HepG2 (cell line): Measurements from ENCODE around the gene MASTL. TPM values are rescaled to one million over a fixed set of nuclear protein-coding genes. Genes with fewer than 3 reads are reported as not detected.

ENCODE experiments used
- ATAC-seq: fragments of 200-7000 bp; cut with Tn5 transposase; 3 replicates; pipeline ENCODE4 v1.9.1; 2020; ENCODE audit warnings: mild to moderate bottlenecking, moderate library complexity
- BruUV-seq: library from RNA; stranded (reverse); fragments of 400-500 nt; replicated peaks from 2 replicates; lab custom pipeline; 2021; lab: Mats Ljungman, UMichigan
- CTCF ChIA-PET: fragments of 300-600 bp; formaldehyde crosslinking; extraction: SDS; loops from one replicate; lab custom pipeline; 2021; ENCODE audit warnings: low total read pairs, inconsistent platforms, low intra/inter-chr PET ratio; lab: Yijun Ruan, JAX
- POLR2A ChIA-PET: fragments of 350-600 bp; sonication (Branson Sonifier 250); formaldehyde crosslinking; loops from one replicate; lab custom pipeline; 2020; ENCODE audit warnings: antibody characterized with exemption, inconsistent platforms; lab: Yijun Ruan, JAX
- DNase-seq: peaks from one replicate; pipeline ENCODE4 v3.0.0-alpha.2; 2015; ENCODE audit warnings: low spot score
- FAIRE-seq: peaks from 3 replicates; lab custom pipeline; 2011; peaks lifted over from hg19 to GRCh38; lab: Jason Lieb, UNC
- H2AFZ ChIP-seq: one replicate; pipeline ENCODE4 v1.6.1; 2011; ENCODE audit warnings: low read length, inconsistent platforms
- H3K27ac ChIP-seq: fragments of 300-600 bp; 3 replicates; pipeline ENCODE4 v1.8.0; 2011; ENCODE audit warnings: mixed run types, mild to moderate bottlenecking, mixed read lengths, low read length, inconsistent platforms; ENCODE audit not compliant: insufficient read depth; ENCODE audit errors: extremely low read length
- H3K27me3 ChIP-seq, 2 experiments: fragments of 200-600 bp in 1 of 2; 2 replicates in 1 of 2; 3 replicates in 1 of 2; pipeline versions ENCODE4 v1.6.0 to v1.8.0; 2011; ENCODE audit warnings: low read length in 2 of 2, mild to moderate bottlenecking in 2 of 2, moderate library complexity in 2 of 2, inconsistent platforms in 1 of 2; ENCODE audit not compliant: insufficient read depth in 2 of 2, control insufficient read depth in 1 of 2
- H3K36me3 ChIP-seq, 2 experiments: fragments of 200-600 bp in 1 of 2; replicated peaks in 1 of 2; 2 replicates in 1 of 2; 3 replicates in 1 of 2; pipeline versions ENCODE4 v1.5.1 to v1.8.0; 2011; ENCODE audit warnings: low read length in 2 of 2, inconsistent platforms in 1 of 2; ENCODE audit not compliant: insufficient read depth in 2 of 2, control insufficient read depth in 1 of 2
- H3K4me1 ChIP-seq: 2 replicates; pipeline ENCODE4 v1.5.1; 2012; ENCODE audit warnings: low read length, inconsistent platforms; ENCODE audit not compliant: insufficient read depth
- H3K4me2 ChIP-seq: 2 replicates; pipeline ENCODE4 v1.6.0; 2011; ENCODE audit warnings: low read depth, low read length, inconsistent platforms
- H3K4me3 ChIP-seq, 3 experiments: fragments of 200-600 bp in 1 of 3; sonication (generic), shearing (Covaris generic) in 1 of 3; replicated peaks in 1 of 3; 2 replicates each; pipeline ENCODE4 v1.5.1; 2011 to 2016; ENCODE audit warnings: low read length in 3 of 3, inconsistent platforms in 2 of 3, low read depth in 2 of 3, mild to moderate bottlenecking in 2 of 3, control low read depth in 1 of 3, mixed read lengths in 1 of 3; ENCODE audit not compliant: insufficient read depth in 1 of 3
- H3K79me2 ChIP-seq: one replicate; pipeline ENCODE4 v1.6.1; 2011; ENCODE audit warnings: low read length, inconsistent platforms; ENCODE audit not compliant: insufficient read depth
- H3K9ac ChIP-seq: 2 replicates; pipeline ENCODE4 v1.6.0; 2011; ENCODE audit warnings: mild to moderate bottlenecking, low read depth, low read length, inconsistent platforms; ENCODE audit not compliant: insufficient read depth
- H3K9me3 ChIP-seq: 2 replicates; pipeline ENCODE4 v1.5.1; 2012; ENCODE audit warnings: mild to moderate bottlenecking, low read length
- H4K20me1 ChIP-seq: 2 replicates; pipeline ENCODE4 v1.6.0; 2011; ENCODE audit warnings: inconsistent platforms, mild to moderate bottlenecking, low read length, moderate library complexity; ENCODE audit not compliant: insufficient read depth
- RBFOX2 ChIP-seq: fragments of 200-400 bp; formaldehyde crosslinking; IDR thresholded peaks from 2 replicates; pipeline ENCODE4 v1.6.1; 2017; ENCODE audit warnings: low read depth, mild to moderate bottlenecking, low read length
- RFX5 ChIP-seq: IDR thresholded peaks from 2 replicates; pipeline ENCODE4 v1.6.1; 2011; ENCODE audit warnings: low read depth, low read length, improper control_type of control experiment
- RORA ChIP-seq: sonication (generic); formaldehyde crosslinking; IDR thresholded peaks from 2 replicates; pipeline ENCODE4 v1.5.0; 2020; ENCODE audit warnings: mild to moderate bottlenecking, missing genetic modification reagents, moderate library complexity
- ZNF7 ChIP-seq: IDR thresholded peaks from 2 replicates; pipeline ENCODE4 v1.6.1; 2016; ENCODE audit warnings: missing biosample characterization, missing genetic modification reagents
- ZSCAN30 ChIP-seq: sonication (generic); formaldehyde crosslinking; IDR thresholded peaks from 2 replicates; pipeline ENCODE4 v1.5.0; 2020; ENCODE audit warnings: mild to moderate bottlenecking, missing genetic modification reagents
- WGBS: methylation state at CpG from one replicate; pipeline ENCODE4 v1.1.6; 2017; ENCODE audit warnings: low lambda C conversion rate; 5-methylcytosine and 5-hydroxymethylcytosine counted together
- in situ Hi-C: cut with HindIII; loops from 2 replicates; pipeline ENCODE4 v1.10.0; 2017; ENCODE audit warnings: low pct_unique_long_range_greater_than_20kb; ENCODE audit not compliant: extremely low pct_ligation_motif_present
- intact Hi-C: fragments of 100-400 bp; cut with micrococcal nuclease; formaldehyde crosslinking; loops from one replicate; pipeline ENCODE4 v1.10.0; 2022; ENCODE audit not compliant: unreplicated experiment
- polyA plus RNA-seq, 8 experiments: library from polyadenylated mRNA; depleted of rRNA in 3 of 8; stranded (reverse) in 7 of 8; unstranded in 1 of 8; fragments of >200 nt; fragmentation: Illumina TruSeq in 4 of 8; extraction: Trizol in 4 of 8; gene quantifications; 2 replicates each; pipeline versions ENCODE4 v1.2.1 to v1.2.3, GENCODE V29; 2011 to 2016; ENCODE audit warnings: low read depth in 4 of 8, missing spikeins in 1 of 8, mixed read lengths in 1 of 8; ENCODE audit not compliant: insufficient read depth in 1 of 8
- total RNA-seq, 5 experiments: library from RNA; depleted of rRNA; stranded (reverse); fragments of >200 nt; fragmentation: Illumina TruSeq; extraction: Trizol; gene quantifications; 2 replicates each; pipeline ENCODE4 v1.2.3, GENCODE V29; 2016; ENCODE audit warnings: low read depth in 1 of 5
- TF ChIP-seq, protein P1 (sequence below): sonication (generic); formaldehyde crosslinking; IDR thresholded peaks from 2 replicates; pipeline ENCODE4 v1.4.0; 2020; ENCODE audit warnings: missing genetic modification reagents, borderline replicate concordance

MASTL gene
- total and polyA plus RNA-seq, 2 of the 13 experiments (the other 11 are each of a cell fraction or from before 2014, with no cell fraction given) = 6.0 to 18.0 TPM

DNA sequence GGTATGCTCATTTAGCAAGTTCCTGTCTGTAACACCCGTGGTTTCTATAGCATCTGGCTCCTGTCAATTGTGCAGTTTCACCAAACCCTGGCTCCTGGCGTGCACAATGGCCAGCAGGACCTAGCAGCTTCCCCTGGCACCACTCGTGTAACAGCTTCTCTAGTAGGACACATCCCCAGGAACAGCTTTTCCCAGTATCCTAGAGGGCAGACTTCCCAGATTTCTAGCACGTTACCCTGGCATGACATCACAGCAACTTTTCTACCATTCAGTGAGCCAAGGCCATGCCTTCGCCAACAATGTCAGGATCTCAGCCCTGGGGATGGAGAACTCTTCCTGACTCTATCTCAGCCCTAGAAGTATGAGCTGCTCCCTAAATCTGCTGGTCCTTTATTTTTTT lies 7.5 kb upstream of the MASTL start (continued):
- TF ChIP-seq, protein P1, sequence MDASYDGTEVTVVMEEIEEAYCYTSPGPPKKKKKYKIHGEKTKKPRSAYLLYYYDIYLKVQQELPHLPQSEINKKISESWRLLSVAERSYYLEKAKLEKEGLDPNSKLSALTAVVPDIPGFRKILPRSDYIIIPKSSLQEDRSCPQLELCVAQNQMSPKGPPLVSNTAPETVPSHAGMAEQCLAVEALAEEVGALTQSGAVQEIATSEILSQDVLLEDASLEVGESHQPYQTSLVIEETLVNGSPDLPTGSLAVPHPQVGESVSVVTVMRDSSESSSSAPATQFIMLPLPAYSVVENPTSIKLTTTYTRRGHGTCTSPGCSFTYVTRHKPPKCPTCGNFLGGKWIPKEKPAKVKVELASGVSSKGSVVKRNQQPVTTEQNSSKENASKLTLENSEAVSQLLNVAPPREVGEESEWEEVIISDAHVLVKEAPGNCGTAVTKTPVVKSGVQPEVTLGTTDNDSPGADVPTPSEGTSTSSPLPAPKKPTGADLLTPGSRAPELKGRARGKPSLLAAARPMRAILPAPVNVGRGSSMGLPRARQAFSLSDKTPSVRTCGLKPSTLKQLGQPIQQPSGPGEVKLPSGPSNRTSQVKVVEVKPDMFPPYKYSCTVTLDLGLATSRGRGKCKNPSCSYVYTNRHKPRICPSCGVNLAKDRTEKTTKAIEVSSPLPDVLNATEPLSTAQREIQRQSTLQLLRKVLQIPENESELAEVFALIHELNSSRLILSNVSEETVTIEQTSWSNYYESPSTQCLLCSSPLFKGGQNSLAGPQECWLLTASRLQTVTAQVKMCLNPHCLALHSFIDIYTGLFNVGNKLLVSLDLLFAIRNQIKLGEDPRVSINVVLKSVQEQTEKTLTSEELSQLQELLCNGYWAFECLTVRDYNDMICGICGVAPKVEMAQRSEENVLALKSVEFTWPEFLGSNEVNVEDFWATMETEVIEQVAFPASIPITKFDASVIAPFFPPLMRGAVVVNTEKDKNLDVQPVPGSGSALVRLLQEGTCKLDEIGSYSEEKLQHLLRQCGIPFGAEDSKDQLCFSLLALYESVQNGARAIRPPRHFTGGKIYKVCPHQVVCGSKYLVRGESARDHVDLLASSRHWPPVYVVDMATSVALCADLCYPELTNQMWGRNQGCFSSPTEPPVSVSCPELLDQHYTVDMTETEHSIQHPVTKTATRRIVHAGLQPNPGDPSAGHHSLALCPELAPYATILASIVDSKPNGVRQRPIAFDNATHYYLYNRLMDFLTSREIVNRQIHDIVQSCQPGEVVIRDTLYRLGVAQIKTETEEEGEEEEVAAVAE = no peak
- TF ChIP-seq RBFOX2 = no peak
- TF ChIP-seq, all 625 proteins: peak for 0

DNA sequence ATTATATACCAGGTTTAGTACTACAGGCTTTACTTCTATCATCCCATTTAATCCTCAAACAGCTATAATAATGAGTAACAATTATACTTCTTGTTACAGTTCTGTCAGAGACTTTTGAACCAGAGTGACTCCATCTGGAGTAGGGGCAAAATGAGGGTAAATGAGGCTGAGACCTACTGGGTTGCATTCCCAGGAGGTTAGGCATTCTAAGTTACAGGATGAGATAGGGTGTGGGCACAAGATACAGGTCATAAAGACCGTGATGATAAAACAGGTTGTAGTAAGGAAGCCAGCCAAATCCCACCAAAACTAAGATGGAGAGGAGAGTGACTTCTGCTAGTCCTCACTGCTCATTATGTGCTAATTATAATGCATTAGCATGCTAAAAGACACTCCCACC lies 4.9 kb upstream of the MASTL start:
- 96% methylated on average over 1 of the region's 1 CpG for WGBS
- Histone ChIP-seq H3K79me2 (peaks cover 68% of the 10 kb centered on the region), H3K9me3 (no peaks in the 10 kb centered on the region), H3K9ac (no peak overlapping the region), H2AFZ (no peak overlapping the region), H3K4me3 (no peak overlapping the region), H3K4me2 (0 out of 2 replicates have a peak overlapping the region, but pooled peaks have one; percentile 25), H3K27ac (no peak overlapping the region), H3K27me3 (no peaks in the 10 kb centered on the region; a peak in 1 of 5 replicates), H4K20me1 (peaks cover 33% of the 10 kb centered on the region), H3K4me1 (peaks cover 18% of the 10 kb centered on the region), H3K36me3 (peaks cover 22 to 36% of the 10 kb centered on the region in 2 experiments)
- intact Hi-C loops = loop anchor here (10.0 kb wide), 1 partner anchor 455 kb away; the partner anchor contains the start of gene PDSS1
- CTCF ChIA-PET = no interaction called here
- no TSS peak for BruUV-seq
- no peak for FAIRE-seq
- POLR2A ChIA-PET = no interaction called here
- DNase-seq = no peak
- TF ChIP-seq RORA = no peak
- TF ChIP-seq ZSCAN30 (CRISPR knock-in tag) = no peak
- no peak for TF ChIP-seq ZNF7 (CRISPR knock-in tag)
- TF ChIP-seq RFX5 = no peak
- ATAC-seq = no peak
- in situ Hi-C loops = no loop called here
